ENCODE measurements around the gene DNAJC16.
A peak's percentile ranks its signal among the peaks of the same experiment; 100 is the strongest.

The DNAJC16 gene

GRCh38 chr1:15540186-15540585 is 13.5 kb downstream of the DNAJC16 start:
- DNase-seq (ENCODE audit: low spot score): no peak

GRCh38 chr1:15541231-15541792 is 14.7 kb downstream of the DNAJC16 start:
- DNase-seq (ENCODE audit: low spot score): no peak

GRCh38 chr1:15542388-15543250 is 16.0 kb downstream of the DNAJC16 start:
- DNase-seq (ENCODE audit: low spot score): no peak

- no peak for DNase-seq (ENCODE audit: low spot score)
Measured at GRCh38 chr1:15543251-15543588, 16.6 kb downstream of the DNAJC16 start.

GRCh38 chr1:15543589-15544568 is 17.2 kb downstream of the DNAJC16 start:
- DNase-seq (ENCODE audit: low spot score): peak; percentile 76

GRCh38 chr1:15546641-15547040 is 20.0 kb downstream of the DNAJC16 start:
- no peak for DNase-seq (ENCODE audit: low spot score)

GRCh38 chr1:15550573-15550972 is 23.9 kb downstream of the DNAJC16 start:
- no peak for DNase-seq (ENCODE audit: low spot score)

GRCh38 chr1:15557008-15557407 is 30.4 kb downstream of the DNAJC16 start:
- no peak for DNase-seq (ENCODE audit: low spot score)

GRCh38 chr1:15557594-15557993 is 30.9 kb downstream of the DNAJC16 start:
- DNase-seq (ENCODE audit: low spot score): no peak

- no peak for DNase-seq (ENCODE audit: low spot score)
Measured at GRCh38 chr1:15558516-15558915, 31.9 kb downstream of the DNAJC16 start.

- no peak for DNase-seq (ENCODE audit: low spot score)
Measured at GRCh38 chr1:15559189-15559810, 32.7 kb downstream of the DNAJC16 start.

GRCh38 chr1:15568387-15569073 is 41.9 kb downstream of the DNAJC16 start:
- DNase-seq (ENCODE audit: low spot score): no peak

- no peak for DNase-seq (ENCODE audit: low spot score)
Measured at GRCh38 chr1:15570861-15571260, 44.2 kb downstream of the DNAJC16 start.

- DNase-seq (ENCODE audit: low spot score): no peak
Measured at GRCh38 chr1:15571266-15571665, 44.6 kb downstream of the DNAJC16 start.

GRCh38 chr1:15573477-15573876 is 46.8 kb downstream of the DNAJC16 start:
- peak; percentile 50 for DNase-seq (ENCODE audit: low spot score)

GRCh38 chr1:15574741-15575140 is 48.1 kb downstream of the DNAJC16 start:
- DNase-seq (ENCODE audit: low spot score): no peak

- DNase-seq (ENCODE audit: low spot score): no peak
Measured at GRCh38 chr1:15575549-15576150, 49.0 kb downstream of the DNAJC16 start.

- DNase-seq (ENCODE audit: low spot score): no peak
Measured at GRCh38 chr1:15577691-15578090, 51.0 kb downstream of the DNAJC16 start.

- DNase-seq (ENCODE audit: low spot score): no peak
Measured at GRCh38 chr1:15578921-15579682, 52.5 kb downstream of the DNAJC16 start.

- DNase-seq (ENCODE audit: low spot score): no peak
Measured at GRCh38 chr1:15579683-15580047, 53.0 kb downstream of the DNAJC16 start.

All from GM03348 (cell line).